ENCODE data around the gene CDH8. TPM values are rescaled to one million over a fixed set of nuclear protein-coding genes. Genes with fewer than 3 reads are reported as not detected.

The CDH8 gene
- polyA plus RNA-seq, 1 of the 3 experiments (the other 2 are of a cell fraction), result 0.05 TPM

GRCh38 chr16:61681673-61682072 is 354.6 kb downstream of the CDH8 start:
- Histone ChIP-seq H2AFZ (ENCODE audit: low read depth) (no peak overlapping the region), H3K79me2 (ENCODE audit: insufficient read depth) (no peaks in the 10 kb centered on the region; the same call in 1 of the 2 replicates), H3K9me2 (no peaks in the 10 kb centered on the region), H3K9ac (no peak overlapping the region), H4K20me1 (ENCODE audit: insufficient read depth) (no peaks in the 10 kb centered on the region), H3K36me3 (replicated peaks in 1 of 2; ENCODE audit: control insufficient read depth in 1 of 2, insufficient read depth in 2 of 2, low read length in 1 of 2) (no peaks in the 10 kb centered on the region), H3F3A (replicated peaks; ENCODE audit: insufficient read depth) (no peaks in the 10 kb centered on the region), H3K4me1 (ENCODE audit: control insufficient read depth in 1 of 2, insufficient read depth in 2 of 2, low read depth in 1 of 2, low read length in 1 of 2) (no peaks in the 10 kb centered on the region), H3K9me3 (no peaks in the 10 kb centered on the region), H3K4me3 (ENCODE audit: low read depth in 2 of 2, low read length in 1 of 2) (no peak overlapping the region), H3K4me2 (no peak overlapping the region), H3K27me3 (ENCODE audit: insufficient read depth) (no peaks in the 10 kb centered on the region), H3K27ac (ENCODE audit: low read depth in 2 of 2, low read length in 1 of 2) (no peak overlapping the region)
- ChIA-PET CTCF (no interaction called here), POLR2A (no interaction called here)
- WGBS (ENCODE audit: low lambda C conversion rate), result 5% methylated on average over 4 of the region's 4 CpGs
- TF ChIP-seq CTCF (IDR thresholded peaks at IDR 0.05) (no peak), FOSL2 (IDR thresholded peaks at IDR 0.05; ENCODE audit: borderline replicate concordance, low read depth) (no peak), RAD21 (IDR thresholded peaks at IDR 0.05; ENCODE audit: low read length) (no peak), EZH2phosphoT487 (IDR thresholded peaks at IDR 0.05; ENCODE audit: borderline replicate concordance, low read depth) (no peak), RCOR1 (IDR thresholded peaks at IDR 0.05; ENCODE audit: low read length) (no peak), SMC3 (IDR thresholded peaks at IDR 0.05; ENCODE audit: low read depth, low read length) (no peak), RFX5 (IDR thresholded peaks at IDR 0.05; ENCODE audit: low read length) (no peak), EP300 (IDR thresholded peaks at IDR 0.05; ENCODE audit: borderline replicate concordance in 1 of 2, low read depth in 1 of 2, low read length in 1 of 2) (no peak), GATA2 (CRISPR knock-in tag; IDR thresholded peaks at IDR 0.05) (no peak), YY1 (IDR thresholded peaks at IDR 0.05; ENCODE audit: low read depth) (no peak), TCF12 (IDR thresholded peaks at IDR 0.05) (no peak), USF1 (IDR thresholded peaks at IDR 0.05; ENCODE audit: borderline replicate concordance, low read depth) (no peak), MXI1 (IDR thresholded peaks at IDR 0.05; ENCODE audit: low read depth, low read length) (no peak), TEAD4 (IDR thresholded peaks at IDR 0.05; ENCODE audit: borderline replicate concordance, insufficient read depth) (no peak), CHD2 (IDR thresholded peaks at IDR 0.05; ENCODE audit: low read length, partially characterized antibody) (no peak), RXRA (IDR thresholded peaks at IDR 0.05; ENCODE audit: borderline replicate concordance, low read depth) (no peak)
- no peak for DNase-seq

GRCh38 chr16:61681124-61681523 is 355.1 kb downstream of the CDH8 start:
- no peaks in the 10 kb centered on the region for H3K27me3 ChIP-seq (ENCODE audit: insufficient read depth)
- no peaks in the 10 kb centered on the region for H3K9me3 ChIP-seq
- CTCF ChIA-PET, result no interaction called here
- WGBS (ENCODE audit: low lambda C conversion rate), result 0% methylated on average over 1 of the region's 1 CpG
- H4K20me1 ChIP-seq (ENCODE audit: insufficient read depth), result no peaks in the 10 kb centered on the region
- no peak overlapping the region for H3K4me3 ChIP-seq (ENCODE audit: low read depth in 2 of 2, low read length in 1 of 2)
- no peaks in the 10 kb centered on the region for H3K9me2 ChIP-seq
- no peak overlapping the region for H3K9ac ChIP-seq
- no peaks in the 10 kb centered on the region for H3K36me3 ChIP-seq (replicated peaks in 1 of 2; ENCODE audit: control insufficient read depth in 1 of 2, insufficient read depth in 2 of 2, low read length in 1 of 2)
- no peak for TF ChIP-seq GABPA (IDR thresholded peaks at IDR 0.05; ENCODE audit: low read depth)
- no peak for TF ChIP-seq TCF12 (IDR thresholded peaks at IDR 0.05)
- TF ChIP-seq NFIC (IDR thresholded peaks at IDR 0.05; ENCODE audit: borderline replicate concordance), result no peak
- no peak for TF ChIP-seq ELF1 (IDR thresholded peaks at IDR 0.05)
- TF ChIP-seq MEF2A (IDR thresholded peaks at IDR 0.05; ENCODE audit: borderline replicate concordance, low read depth), result no peak
- no peak for TF ChIP-seq NRF1 (IDR thresholded peaks at IDR 0.05; ENCODE audit: low read depth, low read length)
- no peak for TF ChIP-seq RFX5 (IDR thresholded peaks at IDR 0.05; ENCODE audit: low read length)
- no peak for TF ChIP-seq POLR2AphosphoS5 (IDR thresholded peaks at IDR 0.05; ENCODE audit: low read depth, low read length)
- TF ChIP-seq EZH2phosphoT487 (IDR thresholded peaks at IDR 0.05; ENCODE audit: borderline replicate concordance, low read depth), result no peak
- no peak for TF ChIP-seq JUND (IDR thresholded peaks at IDR 0.05)
- no peak for TF ChIP-seq SIN3A (IDR thresholded peaks at IDR 0.05; ENCODE audit: borderline replicate concordance, low read depth, low read length)
- TF ChIP-seq GATA2 (CRISPR knock-in tag; IDR thresholded peaks at IDR 0.05), result no peak
- POLR2A ChIA-PET, result no interaction called here
- no peak overlapping the region for H3K27ac ChIP-seq (ENCODE audit: low read depth in 2 of 2, low read length in 1 of 2)
- H3K4me1 ChIP-seq (ENCODE audit: control insufficient read depth in 1 of 2, insufficient read depth in 2 of 2, low read depth in 1 of 2, low read length in 1 of 2), result no peaks in the 10 kb centered on the region
- H3K79me2 ChIP-seq (ENCODE audit: insufficient read depth), result no peaks in the 10 kb centered on the region
- H3F3A ChIP-seq (replicated peaks; ENCODE audit: insufficient read depth), result no peaks in the 10 kb centered on the region
- H3K4me2 ChIP-seq, result no peak overlapping the region
- no peak for DNase-seq
- H2AFZ ChIP-seq (ENCODE audit: low read depth), result no peak overlapping the region

Data from SK-N-SH (cell line).